Stimulated activated CD4-positive, alpha-beta T cell treated with anti-CD3 and anti-CD28 coated beads, Interleukin-4, amount 100 ng/mL, for 4 hours (primary cell): ENCODE measurements around the gene ALOX5AP.
"Not testable (repeated sequence)": the region's sequence is repeated elsewhere in the genome, so short reads cannot be mapped to it uniquely, and the experiment has no call there.

Source experiments
- DNase-seq, 2 experiments: peaks; one replicate each; pipeline ENCODE4 v3.0.0-alpha.2; 2020

The ALOX5AP gene

GRCh38 chr13:30739237-30739528 is 3.8 kb downstream of the ALOX5AP start:
- no peak for DNase-seq

- peak; percentile 43 to 71 for DNase-seq
These were observed 4.7 kb downstream of the ALOX5AP start for GRCh38 chr13:30739761-30740642.

- DNase-seq, result no peak
These were observed 7.6 kb downstream of the ALOX5AP start for GRCh38 chr13:30742901-30743300.

- no peak for DNase-seq
These were observed 8.1 kb downstream of the ALOX5AP start for GRCh38 chr13:30743319-30744055.

- peak; percentile 62 to 86 for DNase-seq
These were observed 8.8 kb downstream of the ALOX5AP start for GRCh38 chr13:30744056-30744680.

- DNase-seq, result no peak
These were observed 9.3 kb downstream of the ALOX5AP start for GRCh38 chr13:30744681-30745077.

- no peak for DNase-seq
These were observed 10.8 kb downstream of the ALOX5AP start for GRCh38 chr13:30745906-30746686.

GRCh38 chr13:30746791-30747190 is 11.4 kb downstream of the ALOX5AP start:
- no peak for DNase-seq

- DNase-seq, result not testable (repeated sequence)
These were observed 12.5 kb downstream of the ALOX5AP start for GRCh38 chr13:30747845-30748244.

- no peak for DNase-seq
These were observed 13.4 kb downstream of the ALOX5AP start for GRCh38 chr13:30748717-30749116.

GRCh38 chr13:30750036-30750435 is 14.7 kb downstream of the ALOX5AP start:
- DNase-seq, result no peak

- DNase-seq, result no peak
These were observed 16.0 kb downstream of the ALOX5AP start for GRCh38 chr13:30751183-30751933.

- DNase-seq, result no peak
These were observed 17.0 kb downstream of the ALOX5AP start for GRCh38 chr13:30752201-30752797.

GRCh38 chr13:30753030-30753616 is 17.8 kb downstream of the ALOX5AP start:
- no peak for DNase-seq

- no peak for DNase-seq
These were observed 20.3 kb downstream of the ALOX5AP start for GRCh38 chr13:30755678-30756077.

- DNase-seq, result no peak
These were observed 21.8 kb downstream of the ALOX5AP start for GRCh38 chr13:30757026-30757742.

GRCh38 chr13:30759748-30760147 is 24.4 kb downstream of the ALOX5AP start:
- no peak for DNase-seq

GRCh38 chr13:30762643-30763042 is 27.3 kb downstream of the ALOX5AP start:
- no peak for DNase-seq

- DNase-seq, result no peak
These were observed 28.6 kb downstream of the ALOX5AP start for GRCh38 chr13:30763786-30764413.

GRCh38 chr13:30766231-30766630 is 30.9 kb downstream of the ALOX5AP start:
- DNase-seq, result no peak
